Stimulated activated CD4-positive, alpha-beta T cell treated with anti-CD3 and anti-CD28 coated beads, Interleukin-1b, Interleukin-23, amount 100 ng/mL, for 48 hours (primary cell): ENCODE results near the gene LCE2C.
"Not testable (repeated sequence)": the region's sequence is repeated elsewhere in the genome, so short reads cannot be mapped to it uniquely, and the experiment has no call there.

ENCODE experiments used
- DNase-seq: peaks from one replicate; pipeline ENCODE4 v3.0.0-alpha.2; 2020

The LCE2C gene, protein sequence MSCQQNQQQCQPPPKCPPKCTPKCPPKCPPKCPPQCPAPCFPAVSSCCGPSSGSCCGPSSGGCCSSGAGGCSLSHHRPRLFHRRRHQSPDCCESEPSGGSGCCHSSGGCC

DNA sequence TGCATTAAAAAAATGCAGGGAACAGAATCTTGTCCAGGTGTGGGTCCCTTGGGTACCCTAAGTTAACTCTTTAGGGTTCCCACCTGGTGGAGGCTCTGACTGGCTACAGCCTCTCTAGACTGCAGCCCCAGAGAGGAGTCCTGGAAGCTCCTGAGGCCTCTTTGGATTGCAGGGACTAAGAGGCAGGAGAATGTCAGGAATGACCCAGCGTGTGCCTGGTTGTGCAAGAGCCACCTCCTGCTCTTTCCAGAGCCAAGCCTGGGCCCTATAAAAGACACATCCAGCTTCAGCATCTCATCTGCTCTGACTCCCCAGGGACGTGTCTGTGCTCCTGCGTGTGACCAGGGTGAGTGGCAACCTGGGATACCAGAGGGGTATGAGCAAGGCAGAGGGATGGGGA lies at the start of gene LCE2C:
LCE2C (plus strand) TSS at position 297 of the 400 bp plus-strand sequence. CDS start 737 bp downstream, outside the sequence.
- DNase-seq: not testable (repeated sequence)

GRCh38 chr1:152626744-152627143 lies 48.3 kb upstream of the LCE2C start:
- no peak for DNase-seq

DNA sequence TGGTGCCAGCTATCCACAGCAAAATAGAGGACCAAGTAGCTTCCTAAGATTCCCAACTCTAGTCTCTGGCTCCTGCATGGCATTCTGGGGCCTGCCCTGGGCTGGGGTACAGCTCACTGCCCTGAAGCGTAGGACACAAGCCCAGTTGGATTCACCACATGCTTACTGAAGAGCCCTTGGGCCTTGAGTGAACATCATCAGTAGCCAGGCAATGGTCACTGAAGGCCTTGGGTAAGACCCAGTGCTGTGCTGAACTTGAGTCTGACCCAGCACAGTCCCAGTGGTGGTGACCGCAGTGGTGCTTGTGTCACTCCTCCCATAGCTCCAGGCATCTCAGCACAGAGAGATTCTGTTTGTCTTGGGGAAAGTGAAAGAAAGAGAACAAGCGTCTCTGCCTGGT lies 44.5 kb upstream of the LCE2C start:
- no peak for DNase-seq

DNA sequence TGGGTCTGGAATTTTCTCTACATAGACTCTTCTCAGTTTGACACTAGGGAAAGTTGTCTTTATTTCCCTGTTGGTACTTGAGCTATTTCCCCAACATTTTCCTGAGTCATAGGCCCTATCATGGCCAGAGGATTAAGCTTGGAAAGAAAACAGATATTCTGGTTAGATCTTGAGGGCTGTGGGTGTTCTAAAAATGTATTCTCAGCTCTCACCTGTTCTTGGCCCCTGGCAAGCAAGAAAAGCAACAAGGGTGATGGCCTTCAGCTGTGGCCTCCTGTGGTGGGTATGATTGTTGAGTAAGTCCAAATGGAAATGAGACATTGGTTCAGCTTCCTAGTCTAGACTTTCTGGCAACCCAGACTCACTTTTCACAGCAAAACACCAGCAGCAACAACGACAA lies 34.7 kb upstream of the LCE2C start:
- DNase-seq: no peak

DNA sequence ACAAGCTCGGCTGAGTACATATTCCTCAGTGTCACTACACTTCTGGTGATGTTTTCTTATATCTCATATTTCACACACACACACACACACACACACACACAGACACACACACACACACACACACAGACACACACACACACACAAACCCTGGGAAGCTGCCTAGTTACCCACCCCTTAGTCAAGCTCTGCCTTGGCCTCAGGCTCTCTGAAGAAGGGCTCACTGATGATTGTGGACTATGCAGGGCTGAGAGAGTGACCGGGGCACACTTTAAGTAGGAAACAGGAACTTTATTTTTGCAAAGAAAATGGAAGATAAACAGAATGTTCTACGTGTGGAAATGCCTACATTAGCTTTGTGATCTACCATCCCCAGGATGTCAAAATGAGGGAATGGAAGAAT lies 31.1 kb upstream of the LCE2C start:
- no peak for DNase-seq

GRCh38 chr1:152645146-152645545 lies 29.9 kb upstream of the LCE2C start:
- DNase-seq: no peak

DNA sequence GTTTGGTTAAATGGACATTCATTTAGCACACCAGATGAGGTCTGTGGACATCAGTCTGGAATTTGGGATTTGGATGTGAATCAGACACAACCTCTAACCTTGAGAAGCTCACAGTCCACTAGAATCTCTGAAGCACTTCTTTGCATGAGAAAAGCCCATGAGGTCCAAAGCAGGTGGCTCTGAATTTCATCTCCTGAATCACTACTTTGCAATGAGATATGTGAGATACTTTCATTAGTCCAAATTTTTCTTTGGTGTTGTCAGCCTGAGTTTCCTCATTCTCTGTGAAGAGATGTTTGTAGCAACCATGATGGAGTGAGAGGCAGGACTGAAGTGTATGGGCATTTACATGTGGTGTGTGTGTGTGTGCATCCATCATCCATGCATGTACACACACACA lies 28.4 kb upstream of the LCE2C start:
- DNase-seq: no peak

DNA sequence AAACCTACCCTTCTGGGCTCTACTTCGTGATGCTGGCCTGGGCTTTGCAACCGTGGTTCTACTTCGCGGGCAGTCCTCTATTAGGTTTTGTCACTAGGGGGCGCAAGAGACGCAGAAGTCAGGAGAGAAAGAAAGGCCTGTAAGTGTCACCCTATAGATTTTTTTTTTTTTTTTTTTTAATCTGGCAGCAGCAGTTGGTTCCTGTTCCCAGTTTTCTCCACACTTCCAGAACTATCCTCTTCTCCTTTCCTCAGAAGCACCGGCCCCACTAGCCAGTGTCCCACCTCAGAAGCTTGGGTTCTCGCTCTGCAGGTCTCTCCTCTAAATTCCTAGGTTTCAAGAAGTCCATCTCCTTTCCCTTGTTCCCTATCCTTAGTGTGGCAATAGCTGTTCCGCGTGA lies 21.0 kb upstream of the LCE2C start:
- DNase-seq: peak; percentile 61

GRCh38 chr1:152656459-152656858 lies 18.6 kb upstream of the LCE2C start:
- DNase-seq: no peak

GRCh38 chr1:152657677-152658076 lies 17.4 kb upstream of the LCE2C start:
- DNase-seq: no peak

DNA sequence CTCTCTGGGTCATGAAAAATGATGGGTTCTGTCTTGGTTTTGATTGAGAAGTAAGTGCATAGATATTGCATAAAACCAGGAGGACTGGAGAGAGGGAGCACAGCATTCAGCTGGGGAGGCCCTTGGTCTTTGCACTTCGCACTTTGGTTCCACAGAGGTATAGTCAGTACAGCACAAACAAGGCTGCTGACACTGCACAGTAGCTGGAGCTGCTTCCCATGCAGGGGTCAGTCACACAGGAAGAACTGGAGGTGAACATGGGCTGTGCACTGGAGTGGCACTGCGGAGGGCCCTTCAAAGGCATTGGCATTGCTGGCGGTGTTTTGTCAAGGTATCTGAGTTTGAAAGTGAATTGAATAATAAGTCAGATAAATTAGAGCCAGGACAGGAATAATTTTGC lies 16.4 kb upstream of the LCE2C start:
- no peak for DNase-seq

DNA sequence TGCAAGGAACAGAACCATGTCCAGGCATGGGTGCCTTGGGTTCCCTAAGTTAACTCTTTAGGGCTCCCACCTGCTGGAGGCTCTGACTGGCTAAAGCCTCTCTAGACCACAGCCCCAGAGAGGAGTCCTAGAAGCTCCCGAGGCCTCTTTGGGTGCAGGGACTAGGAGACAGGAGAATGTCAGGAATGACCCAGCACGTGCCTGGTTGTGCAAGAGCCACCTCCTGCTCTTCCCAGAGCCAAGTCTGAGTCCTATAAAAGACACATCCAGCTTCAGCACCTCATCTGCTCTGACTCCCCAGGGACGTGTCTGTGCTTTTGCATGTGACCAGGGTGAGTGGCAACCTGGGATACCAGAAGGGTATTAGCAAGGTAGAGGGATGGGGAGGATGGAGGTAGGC lies 12.0 kb upstream of the LCE2C start, which contains the start of gene LCE2D:
LCE2D (plus strand) TSS at position 283 of the 400 bp plus-strand sequence. CDS start 726 bp downstream, outside the sequence.
- no peak for DNase-seq

DNA sequence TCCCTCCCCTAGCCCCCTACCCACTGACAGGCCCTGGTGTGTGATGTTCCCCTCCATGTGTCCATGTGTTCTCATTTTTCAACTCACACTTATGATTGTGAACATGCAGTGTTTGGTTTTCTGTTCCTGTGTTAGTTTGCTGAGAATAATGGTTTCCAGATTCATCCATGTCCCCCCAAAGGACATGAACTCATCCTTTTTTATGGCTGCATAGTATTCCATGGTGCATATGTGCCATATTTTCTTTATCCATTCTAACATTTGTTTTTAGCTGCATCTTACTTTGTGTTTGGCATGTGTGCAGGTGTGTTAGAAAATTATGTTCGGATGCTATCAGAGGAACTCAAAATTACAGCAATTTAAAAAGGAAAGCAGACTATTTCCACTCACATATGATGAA lies 8.9 kb upstream of the LCE2C start:
- DNase-seq: not testable (repeated sequence)

- DNase-seq: no peak
These were observed 7.4 kb upstream of the LCE2C start for GRCh38 chr1:152667648-152668047.

DNA sequence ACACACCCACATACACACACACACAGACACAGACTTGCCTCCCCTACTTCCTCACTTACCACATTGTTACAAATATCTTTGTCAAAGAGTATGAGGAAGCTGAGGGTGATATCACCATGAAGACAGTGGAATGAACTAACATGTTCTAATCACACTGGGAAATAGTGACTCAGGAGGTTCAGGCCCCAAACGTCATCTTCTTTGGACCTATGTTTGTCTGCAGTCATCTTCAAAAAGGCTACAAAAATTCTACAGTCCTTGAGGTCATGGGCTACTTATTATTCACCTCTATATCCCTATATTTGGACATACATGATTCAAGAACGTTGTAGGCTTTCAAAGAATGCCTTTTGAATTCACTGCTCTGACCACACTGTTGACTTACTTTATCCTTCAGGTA lies 2.1 kb upstream of the LCE2C start:
- no peak for DNase-seq

- DNase-seq: no peak
These were observed 4.4 kb downstream of the LCE2C start for GRCh38 chr1:152679459-152679858.

DNA sequence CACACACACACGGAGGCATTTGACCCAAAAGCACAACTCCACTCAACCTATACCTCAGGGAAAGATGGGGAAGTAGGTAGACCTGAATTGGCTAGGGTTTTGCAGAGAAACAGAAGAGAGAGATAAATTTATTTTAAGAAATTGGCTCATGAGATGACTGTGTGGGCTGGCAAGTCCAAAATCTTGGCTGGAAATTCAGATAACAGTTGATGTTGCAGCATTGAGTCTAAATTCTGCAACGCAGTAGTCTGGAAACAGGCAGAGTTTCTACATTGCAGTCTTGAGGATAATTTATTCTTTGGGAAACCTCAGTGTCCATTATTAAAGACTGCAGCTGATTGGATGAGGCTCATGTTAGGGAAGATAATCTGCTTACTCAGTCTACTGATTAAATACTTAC lies 6.5 kb downstream of the LCE2C start:
- no peak for DNase-seq

GRCh38 chr1:152683846-152684245 lies 8.8 kb downstream of the LCE2C start:
- no peak for DNase-seq

- DNase-seq: not testable (repeated sequence)
These were observed 10.7 kb downstream of the LCE2C start, which contains the start of gene LCE2B for GRCh38 chr1:152685823-152686222. LCE2B (plus strand) TSS chr1:152686123; CDS start chr1:152686844, 721 bp downstream.

DNA sequence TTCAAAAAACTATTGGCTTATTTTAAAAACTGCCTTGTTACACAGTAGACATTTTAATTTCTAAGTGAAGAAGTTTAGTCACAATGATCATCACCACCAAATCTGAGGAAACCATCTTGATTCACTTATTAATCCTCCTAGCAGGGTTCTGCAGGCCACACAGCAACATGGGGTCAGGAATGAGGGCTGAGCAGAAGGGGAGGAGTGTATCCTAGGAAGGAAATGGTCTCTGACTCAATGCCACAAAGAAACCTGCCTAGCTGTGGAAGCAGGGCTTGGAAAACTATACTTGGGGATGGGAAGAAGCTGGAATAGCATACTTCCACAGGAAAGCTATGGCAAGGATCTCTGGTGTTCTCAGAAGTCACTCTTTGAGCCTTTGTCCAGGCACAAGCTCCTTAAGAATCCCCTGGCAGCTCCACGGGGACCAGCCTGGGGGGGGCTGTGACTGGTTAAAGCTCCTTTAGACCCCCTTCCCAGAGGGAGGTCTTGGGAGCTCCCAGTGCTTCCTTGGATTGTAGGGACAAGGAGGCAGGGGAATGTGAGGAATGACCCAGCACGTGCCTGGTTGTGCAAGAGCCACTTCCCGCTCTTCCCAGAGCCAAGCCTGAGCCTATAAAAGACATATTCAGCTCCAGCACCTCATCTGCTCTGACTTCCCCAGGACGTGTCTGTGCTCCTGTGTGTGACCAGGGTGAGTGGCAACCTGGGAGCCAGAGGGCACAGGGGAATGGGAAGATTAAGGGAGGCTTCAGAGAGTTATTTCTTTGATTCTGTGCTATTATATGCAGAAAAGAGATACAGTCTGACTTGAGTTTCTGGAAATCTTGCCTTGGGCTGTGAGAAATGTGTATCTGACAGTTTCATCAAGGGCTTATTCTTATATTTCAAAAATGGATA lies 22.9 kb downstream of the LCE2C start, which contains the start of gene LCE2A:
LCE2A (plus strand) TSS at position 645 of the 900 bp plus-strand sequence. CDS start 557 bp downstream, outside the sequence.
- no peak for DNase-seq

- DNase-seq: no peak
These were observed 24.7 kb downstream of the LCE2C start for GRCh38 chr1:152699746-152700145.

GRCh38 chr1:152707860-152708259 lies 32.8 kb downstream of the LCE2C start, which contains the start of gene LCE4A:
LCE4A (plus strand) TSS chr1:152708160; CDS start chr1:152709076, 916 bp downstream.
- no peak for DNase-seq

GRCh38 chr1:152718238-152718637 lies 43.2 kb downstream of the LCE2C start:
- no peak for DNase-seq

- DNase-seq: no peak
These were observed 50.2 kb downstream of the LCE2C start for GRCh38 chr1:152725261-152725660.
